Karpas-422 (cell line): ENCODE results near the gene SDHD. TPM values are rescaled to one million over a fixed set of nuclear protein-coding genes. Genes with fewer than 3 reads are reported as not detected.
A peak's percentile ranks its signal among the peaks of the same experiment; 100 is the strongest.

Experiments
- DNase-seq: peaks from one replicate; pipeline ENCODE4 v3.0.0-alpha.2; 2015
- H2AFZ ChIP-seq: fragments of 200-600 bp; sonication (generic); 2 replicates; pipeline ENCODE4 v1.6.1; 2014; ENCODE audit warnings: antibody characterized with exemption, low read length, mixed read lengths
- H3K27ac ChIP-seq: fragments of 200-600 bp; sonication (generic); 2 replicates; pipeline ENCODE4 v1.5.1; 2014; ENCODE audit warnings: mild to moderate bottlenecking, low read length, moderate library complexity
- H3K27me3 ChIP-seq: fragments of 200-600 bp; sonication (generic); 2 replicates; pipeline ENCODE4 v1.6.1; 2014; ENCODE audit warnings: low read length, mixed read lengths
- H3K36me3 ChIP-seq: fragments of 200-600 bp; sonication (generic); 2 replicates; pipeline ENCODE4 v1.6.1; 2014; ENCODE audit warnings: low read length, mixed read lengths; ENCODE audit not compliant: insufficient read depth
- H3K4me1 ChIP-seq: fragments of 200-600 bp; sonication (generic); 2 replicates; pipeline ENCODE4 v1.6.1; 2014; ENCODE audit warnings: mild to moderate bottlenecking, low read length, mixed read lengths
- H3K4me2 ChIP-seq: fragments of 200-600 bp; sonication (generic); 2 replicates; pipeline ENCODE4 v1.6.1; 2014; ENCODE audit warnings: low read length, low read depth, mild to moderate bottlenecking; ENCODE audit not compliant: poor library complexity, severe bottlenecking
- H3K4me3 ChIP-seq: fragments of 200-600 bp; sonication (generic); 2 replicates; pipeline ENCODE4 v1.5.1; 2014; ENCODE audit warnings: mild to moderate bottlenecking, antibody characterized with exemption, low read length, mixed read lengths
- H3K79me2 ChIP-seq: fragments of 200-600 bp; sonication (generic); 2 replicates; pipeline ENCODE4 v1.6.1; 2014; ENCODE audit warnings: mild to moderate bottlenecking, low read length, mixed read lengths
- H3K9ac ChIP-seq: fragments of 200-600 bp; sonication (generic); 2 replicates; pipeline ENCODE4 v1.6.0; 2014; ENCODE audit warnings: low read length
- H3K9me2 ChIP-seq: fragments of 200-600 bp; sonication (generic), shearing (Covaris generic); replicated peaks from 2 replicates; pipeline ENCODE4 v1.6.0; 2014; ENCODE audit warnings: mild to moderate bottlenecking, low read length, moderate library complexity; ENCODE audit not compliant: insufficient read depth
- H3K9me3 ChIP-seq: fragments of 300-700, 200-600 bp; sonication (generic); 2 replicates; pipeline ENCODE4 v1.6.1; 2014; ENCODE audit warnings: low read length, mixed read lengths
- H4K20me1 ChIP-seq: fragments of 200-600 bp; sonication (generic); 2 replicates; pipeline ENCODE4 v1.6.1; 2014; ENCODE audit warnings: mild to moderate bottlenecking, antibody characterized with exemption, low read length, low read depth; ENCODE audit not compliant: insufficient read depth
- total RNA-seq: library from RNA; depleted of rRNA; stranded (reverse); fragments of >200 nt; shearing (Covaris generic); gene quantifications from 2 replicates; pipeline ENCODE4 v1.2.3, GENCODE V29; 2014; ENCODE audit warnings: low replicate concordance

SDHD gene
- total RNA-seq, 1 experiment from 2014 or later, result 79.6 TPM

DNA sequence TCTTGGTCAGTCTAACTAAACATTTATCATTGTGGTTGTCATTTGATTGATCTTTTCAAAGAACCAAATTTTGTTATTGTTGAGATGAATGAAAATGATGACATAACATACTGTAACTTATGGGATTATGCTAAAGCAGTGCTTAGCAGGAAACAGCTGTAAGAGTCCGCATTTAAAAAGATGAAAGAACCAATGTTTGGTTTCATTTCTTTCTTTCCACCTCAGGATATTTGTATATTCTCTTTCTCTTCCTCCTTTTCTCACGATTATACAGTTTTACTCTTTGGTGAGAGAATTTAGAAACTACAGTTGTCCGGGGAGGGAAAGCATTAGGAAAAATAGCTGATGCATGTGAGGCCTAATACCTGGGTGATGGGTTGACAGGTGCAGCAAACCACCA lies 36.0 kb upstream of the SDHD start:
- peak; percentile 63 for DNase-seq
- peaks cover 30% of the 10 kb centered on the region for H3K36me3 ChIP-seq
- peak overlapping the region; percentile 28 for H3K4me2 ChIP-seq

DNA sequence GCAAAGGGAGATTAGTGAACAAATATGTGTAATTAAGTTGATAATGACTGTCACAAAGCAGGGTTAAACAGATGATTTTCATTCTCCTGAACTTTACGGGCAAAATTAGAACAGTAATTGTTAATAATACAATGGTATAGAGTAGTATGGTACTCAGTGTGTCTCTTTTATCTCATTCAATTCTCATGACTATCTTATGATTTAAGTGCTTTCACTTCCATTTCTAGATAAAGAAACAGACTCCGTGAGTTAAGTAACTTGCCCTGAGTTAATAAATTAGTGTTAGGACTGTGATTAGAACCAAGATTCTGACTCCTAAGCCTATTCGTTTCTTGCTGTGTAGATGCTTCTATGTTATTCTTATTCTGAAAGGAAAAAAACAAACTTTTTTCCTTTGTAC lies 34.9 kb upstream of the SDHD start:
- H3K27me3 ChIP-seq, result no peaks in the 10 kb centered on the region
- H2AFZ ChIP-seq, result no peak overlapping the region
- H3K9ac ChIP-seq, result no peak overlapping the region
- no peaks in the 10 kb centered on the region for H3K9me3 ChIP-seq
- H3K36me3 ChIP-seq, result peaks cover 27% of the 10 kb centered on the region
- peaks cover 41% of the 10 kb centered on the region for H3K4me1 ChIP-seq
- H3K79me2 ChIP-seq, result peaks cover 14% of the 10 kb centered on the region
- H3K4me3 ChIP-seq, result no peak overlapping the region
- H4K20me1 ChIP-seq, result no peaks in the 10 kb centered on the region
- no peaks in the 10 kb centered on the region for H3K9me2 ChIP-seq
- no peak overlapping the region for H3K4me2 ChIP-seq
- H3K27ac ChIP-seq, result peak overlapping the region; percentile 92
- no peak for DNase-seq

More for the DNA sequence above, 36.0 kb upstream of the SDHD start:
- Histone ChIP-seq H3K9ac (no peak overlapping the region), H3K27me3 (no peaks in the 10 kb centered on the region), H3K9me2 (no peaks in the 10 kb centered on the region), H2AFZ (no peak overlapping the region), H3K9me3 (no peaks in the 10 kb centered on the region), H4K20me1 (no peaks in the 10 kb centered on the region), H3K4me1 (peaks cover 41% of the 10 kb centered on the region), H3K79me2 (peaks cover 14% of the 10 kb centered on the region), H3K4me3 (0 out of 2 replicates have a peak overlapping the region, but pooled peaks have one; percentile 1), H3K27ac (peak overlapping the region; percentile 92)

GRCh38 chr11:112057170-112057569 lies 29.5 kb upstream of the SDHD start:
- Histone ChIP-seq H3K4me3 (no peak overlapping the region), H3K27me3 (no peaks in the 10 kb centered on the region), H3K79me2 (peaks cover under 1% of the 10 kb centered on the region; the same call in 1 of the 2 replicates), H2AFZ (no peak overlapping the region), H4K20me1 (no peaks in the 10 kb centered on the region), H3K9me3 (no peaks in the 10 kb centered on the region), H3K4me1 (peaks cover under 1% of the 10 kb centered on the region; the same call in 1 of the 2 replicates), H3K9ac (no peak overlapping the region), H3K36me3 (peaks cover 12% of the 10 kb centered on the region; the same call in 1 of the 2 replicates), H3K27ac (no peak overlapping the region), H3K4me2 (no peak overlapping the region), H3K9me2 (no peaks in the 10 kb centered on the region)
- DNase-seq, result no peak

DNA sequence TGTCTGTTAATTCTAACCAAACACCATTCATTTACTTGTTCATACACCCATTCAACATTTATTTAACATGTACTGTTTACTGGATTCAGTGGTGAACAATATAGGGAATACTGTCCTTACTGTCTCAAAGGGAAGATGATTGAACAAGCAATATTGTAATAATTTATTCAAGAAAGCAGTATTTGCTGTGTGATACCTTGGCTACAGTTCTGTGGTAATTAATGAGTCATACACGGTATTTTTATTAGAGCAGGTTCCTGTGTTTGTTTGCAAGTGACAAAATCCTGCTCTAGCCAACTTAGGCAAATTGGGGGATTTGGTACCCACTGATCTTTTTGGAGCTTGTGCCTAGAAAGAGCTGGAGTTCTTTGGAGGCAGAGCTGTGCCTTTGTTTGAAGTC lies 28.6 kb upstream of the SDHD start:
- Histone ChIP-seq H3K4me1 (no peaks in the 10 kb centered on the region), H3K27ac (no peak overlapping the region), H3K4me2 (no peak overlapping the region), H3K9me3 (no peaks in the 10 kb centered on the region), H3K4me3 (no peak overlapping the region), H3K9me2 (no peaks in the 10 kb centered on the region), H4K20me1 (no peaks in the 10 kb centered on the region), H3K79me2 (no peaks in the 10 kb centered on the region), H3K36me3 (peaks cover 13% of the 10 kb centered on the region; the same call in 1 of the 2 replicates), H3K9ac (no peak overlapping the region), H3K27me3 (no peaks in the 10 kb centered on the region), H2AFZ (no peak overlapping the region)
- no peak for DNase-seq

DNA sequence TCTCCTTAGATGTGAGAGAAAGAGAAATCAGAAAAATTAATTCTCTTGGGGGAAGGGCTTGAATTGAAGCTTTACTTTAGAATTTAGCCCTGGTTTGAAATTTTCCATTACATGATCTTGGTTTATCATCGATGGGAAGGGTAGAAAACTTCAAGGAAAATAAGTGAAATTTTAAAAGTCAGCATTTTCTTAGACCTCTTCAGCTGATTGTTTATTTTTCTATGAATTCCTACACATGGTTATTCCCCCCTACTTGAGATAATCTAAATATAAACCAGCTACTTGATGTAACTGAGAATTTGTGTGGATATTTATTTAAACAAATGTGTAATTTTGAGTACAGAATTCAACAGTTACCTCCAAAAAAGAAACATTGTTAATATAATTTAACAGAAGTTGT lies 23.8 kb upstream of the SDHD start:
- no peaks in the 10 kb centered on the region for H3K9me2 ChIP-seq

GRCh38 chr11:112073941-112074811 lies 12.5 kb upstream of the SDHD start, which contains the start of the genes NKAPD1 and PIH1D2:
Gene NKAPD1, plus strand, starts transcription at chr11:112074299. Its CDS starts 1,276 bp downstream, at chr11:112075575.
Gene PIH1D2, minus strand, starts transcription at chr11:112074017. Its CDS starts 843 bp downstream, at chr11:112073174.
- Histone ChIP-seq H3K9me3 (no peaks in the 10 kb centered on the region), H3K9me2 (no peaks in the 10 kb centered on the region), H3K4me2 (peak within 1 kb of the TSS; percentile 77), H3K36me3 (peaks cover 12% of the 10 kb centered on the region; the same call in 1 of the 2 replicates), H4K20me1 (no peaks in the 10 kb centered on the region), H3K9ac (peak within 1 kb of the TSS; percentile 93), H3K4me1 (peaks cover 24% of the 10 kb centered on the region), H2AFZ (peak within 1 kb of the TSS; percentile 89; the same call in 1 of the 2 replicates), H3K27me3 (no peaks in the 10 kb centered on the region), H3K79me2 (peaks cover 24% of the 10 kb centered on the region), H3K4me3 (peak within 1 kb of the TSS; percentile 96), H3K27ac (peak within 1 kb of the TSS; percentile 52)
- peak; percentile 88 for DNase-seq

More for the DNA sequence above, 23.8 kb upstream of the SDHD start:
- no peak for DNase-seq
- Histone ChIP-seq H2AFZ (no peak overlapping the region), H3K27ac (no peak overlapping the region), H3K9me3 (no peaks in the 10 kb centered on the region), H3K4me1 (no peaks in the 10 kb centered on the region), H3K4me3 (no peak overlapping the region), H3K9ac (no peak overlapping the region), H3K27me3 (no peaks in the 10 kb centered on the region), H4K20me1 (no peaks in the 10 kb centered on the region), H3K4me2 (no peak overlapping the region), H3K79me2 (no peaks in the 10 kb centered on the region), H3K36me3 (peaks cover 13% of the 10 kb centered on the region; the same call in 1 of the 2 replicates)

GRCh38 chr11:112082729-112083128 lies 3.9 kb upstream of the SDHD start:
- Histone ChIP-seq H3K4me3 (no peak overlapping the region), H3K27me3 (no peaks in the 10 kb centered on the region), H3K9me3 (no peaks in the 10 kb centered on the region), H4K20me1 (no peaks in the 10 kb centered on the region), H2AFZ (no peak overlapping the region), H3K27ac (no peak overlapping the region), H3K79me2 (peaks cover 34% of the 10 kb centered on the region), H3K4me2 (no peak overlapping the region), H3K36me3 (peaks cover 17% of the 10 kb centered on the region), H3K4me1 (peaks cover 15% of the 10 kb centered on the region), H3K9ac (no peak overlapping the region), H3K9me2 (no peaks in the 10 kb centered on the region)
- no peak for DNase-seq

- H3K27me3 ChIP-seq, result no peaks in the 10 kb centered on the region
- peak overlapping the region; percentile 80 for H3K4me2 ChIP-seq
- no peaks in the 10 kb centered on the region for H3K9me3 ChIP-seq
- H3K4me1 ChIP-seq, result peaks cover 22% of the 10 kb centered on the region
- H4K20me1 ChIP-seq, result no peaks in the 10 kb centered on the region
- H3K9me2 ChIP-seq, result no peaks in the 10 kb centered on the region
- H3K9ac ChIP-seq, result peak overlapping the region; percentile 92
- peaks cover 28% of the 10 kb centered on the region for H3K36me3 ChIP-seq
- peak overlapping the region; percentile 43; the same call in 1 of the 2 replicates for H2AFZ ChIP-seq
- H3K27ac ChIP-seq, result peak overlapping the region; percentile 37
- peaks cover 57% of the 10 kb centered on the region for H3K79me2 ChIP-seq
- DNase-seq, result peak; percentile 50
- H3K4me3 ChIP-seq, result peak overlapping the region; percentile 92
Observed at GRCh38 chr11:112085822-112086421, 751 bp upstream of the SDHD start.
